CD4-positive, alpha-beta T cell (primary cell): Measurements from ENCODE around the gene LY9. TPM values are rescaled to one million over a fixed set of nuclear protein-coding genes. Genes with fewer than 3 reads are reported as not detected.

Experiments
- ATAC-seq: fragments of 200-7000 bp; cut with Tn5 transposase; one replicate; pipeline ENCODE4 v1.10.0; 2022; ENCODE audit warnings: mild to moderate bottlenecking; ENCODE audit not compliant: poor library complexity
- CTCF ChIA-PET: fragments of 350-600 bp; sonication (Branson Sonifier 250); formaldehyde crosslinking; loops from one replicate; lab custom pipeline; 2021; ENCODE audit warnings: antibody characterized with exemption, inconsistent platforms; lab: Charles Lee
- POLR2A ChIA-PET: fragments of 350-600 bp; sonication (Branson Sonifier 250); formaldehyde crosslinking; loops from one replicate; lab custom pipeline; 2021; ENCODE audit warnings: antibody characterized with exemption, inconsistent platforms; lab: Charles Lee
- DNase-seq, 14 experiments: peaks; one replicate each; pipeline ENCODE4 v3.0.0-alpha.2; 2013 to 2020; ENCODE audit warnings: mixed read lengths in 2 of 14
- H3K27ac ChIP-seq, 2 donors: one replicate each; pipeline versions ENCODE4 v1.5.1 to v1.7.0; 2013; ENCODE audit warnings: low read length in 2 of 2, low read depth in 1 of 2, mild to moderate bottlenecking in 1 of 2
- H3K27me3 ChIP-seq, 2 experiments: 1 replicate in 1 of 2; 2 replicates in 1 of 2; pipeline versions ENCODE4 v1.6.1 to v1.7.0; 2013; ENCODE audit warnings: low read length in 2 of 2, control low read depth in 1 of 2, mild to moderate bottlenecking in 1 of 2, moderate library complexity in 1 of 2; ENCODE audit not compliant: insufficient read depth in 2 of 2, control insufficient read depth in 1 of 2
- H3K36me3 ChIP-seq: one replicate; pipeline ENCODE4 v1.6.1; 2013; ENCODE audit warnings: low read length, control low read depth; ENCODE audit not compliant: insufficient read depth
- H3K4me1 ChIP-seq: one replicate; pipeline ENCODE4 v1.6.1; 2013; ENCODE audit warnings: low read length, control low read depth; ENCODE audit not compliant: insufficient read depth
- H3K4me3 ChIP-seq: one replicate; pipeline ENCODE4 v1.5.1; 2013; ENCODE audit warnings: mild to moderate bottlenecking, low read length, moderate library complexity
- H3K9me3 ChIP-seq, 2 experiments: 1 replicate in 1 of 2; 2 replicates in 1 of 2; pipeline versions ENCODE4 v1.6.1 to v1.7.0; 2013; ENCODE audit warnings: low read length in 2 of 2, mild to moderate bottlenecking in 2 of 2, control low read depth in 1 of 2, moderate library complexity in 1 of 2; ENCODE audit not compliant: control insufficient read depth in 1 of 2, insufficient read depth in 1 of 2
- H3K27ac Mint-ChIP-seq: one replicate; pipeline ENCODE4 v1.8.0; 2020; ENCODE audit warnings: mixed read lengths
- H3K27me3 Mint-ChIP-seq: one replicate; pipeline ENCODE4 v1.8.0; 2021; ENCODE audit warnings: mixed read lengths
- H3K36me3 Mint-ChIP-seq: one replicate; pipeline ENCODE4 v1.8.0; 2021; ENCODE audit warnings: low read depth, mixed read lengths
- H3K4me1 Mint-ChIP-seq: one replicate; pipeline ENCODE4 v1.8.0; 2021; ENCODE audit warnings: low read depth, mixed read lengths
- H3K4me3 Mint-ChIP-seq: one replicate; pipeline ENCODE4 v1.8.0; 2020; ENCODE audit warnings: mild to moderate bottlenecking, mixed read lengths
- H3K9me3 Mint-ChIP-seq: one replicate; pipeline ENCODE4 v1.8.0; 2020; ENCODE audit warnings: mixed read lengths
- CTCF ChIP-seq: fragments of 200-600 bp; IDR thresholded peaks from one replicate; pipeline ENCODE4 v1.8.0; 2022; ENCODE audit warnings: antibody characterized with exemption, mild to moderate bottlenecking
- intact Hi-C, 2 experiments: fragments of 100-400 bp; cut with DNase I in 1 of 2; cut with micrococcal nuclease in 1 of 2; formaldehyde crosslinking; loops; one replicate each; pipeline versions ENCODE4 v1.15.1 to v1.9.0; 2023 to 2025; cut with DNase I, micrococcal nuclease
- total RNA-seq, 174 experiments: library from RNA in 2 of 174; stranded (reverse) in 2 of 174; gene quantifications; one replicate each; pipeline ENCODE4 v1.2.3 and lab custom pipeline; 2021 to 2026

Gene LY9
- total RNA-seq, 2 experiments from 2014 or later, result 124 TPM

- peak overlapping the region in 1 of 2 donors; percentile 39 for H3K27ac ChIP-seq
- no peak overlapping the region for H3K4me3 ChIP-seq
- CTCF ChIA-PET, result interaction anchor here (1.0 kb wide), 1 partner anchor 46 kb away, joined by 4 read pairs; no protein-coding TSS in a partner anchor
- intact Hi-C loops, result loop anchor here in 1 of 2 experiments (5.0 kb wide), 1 partner anchor 37 kb away; no protein-coding TSS in a partner anchor
- DNase-seq, result no peak
- Mint-ChIP-seq H3K36me3 (peaks cover 99% of the 10 kb centered on the region), H3K9me3 (no peaks in the 10 kb centered on the region), H3K4me3 (no peak overlapping the region), H3K27me3 (no peaks in the 10 kb centered on the region), H3K4me1 (peaks cover 44% of the 10 kb centered on the region), H3K27ac (no peak overlapping the region)
- peaks cover 20% of the 10 kb centered on the region for H3K4me1 ChIP-seq
- POLR2A ChIA-PET, result interaction anchor here (1.1 kb wide), 1 partner anchor 16 kb away, joined by 3 read pairs; no protein-coding TSS in a partner anchor
- H3K27me3 ChIP-seq, result no peaks in the 10 kb centered on the region
- H3K9me3 ChIP-seq, result no peaks in the 10 kb centered on the region
- ATAC-seq, result no peak
- H3K36me3 ChIP-seq, result peaks cover 93% of the 10 kb centered on the region
- no peak for TF ChIP-seq CTCF
These were observed 18.3 kb downstream of the LY9 start for GRCh38 chr1:160814316-160814715.

- Mint-ChIP-seq H3K9me3 (no peaks in the 10 kb centered on the region), H3K27ac (no peak overlapping the region), H3K4me3 (no peak overlapping the region), H3K4me1 (peaks cover 38% of the 10 kb centered on the region), H3K27me3 (no peaks in the 10 kb centered on the region), H3K36me3 (peaks cover 99% of the 10 kb centered on the region)
- H3K9me3 ChIP-seq, result no peaks in the 10 kb centered on the region
- no peaks in the 10 kb centered on the region for H3K27me3 ChIP-seq
- ATAC-seq (no peak), DNase-seq (no peak)
- intact Hi-C loops, result loop anchor here in 1 of 2 experiments (5.0 kb wide), 1 partner anchor 38 kb away; no protein-coding TSS in a partner anchor
- ChIA-PET POLR2A (interaction anchor here (1.1 kb wide), 1 partner anchor 17 kb away, joined by 3 read pairs; no protein-coding TSS in a partner anchor), CTCF (interaction anchor here (1.0 kb wide), 1 partner anchor 47 kb away, joined by 4 read pairs; no protein-coding TSS in a partner anchor)
- peaks cover 91% of the 10 kb centered on the region for H3K36me3 ChIP-seq
- H3K4me3 ChIP-seq, result no peak overlapping the region
- H3K27ac ChIP-seq, result no peak overlapping the region
- TF ChIP-seq CTCF, result no peak
- H3K4me1 ChIP-seq, result peaks cover 18% of the 10 kb centered on the region
These were observed 18.9 kb downstream of the LY9 start for GRCh38 chr1:160814856-160815255.

- TF ChIP-seq CTCF, result no peak
- Mint-ChIP-seq H3K27ac (no peak overlapping the region), H3K9me3 (no peaks in the 10 kb centered on the region), H3K4me1 (peaks cover 12% of the 10 kb centered on the region), H3K4me3 (no peak overlapping the region), H3K27me3 (no peaks in the 10 kb centered on the region), H3K36me3 (peaks cover 98% of the 10 kb centered on the region)
- Histone ChIP-seq H3K27ac (no peak overlapping the region), H3K4me1 (peaks cover 5% of the 10 kb centered on the region), H3K36me3 (peaks cover 92% of the 10 kb centered on the region), H3K9me3 (no peaks in the 10 kb centered on the region), H3K27me3 (no peaks in the 10 kb centered on the region), H3K4me3 (no peak overlapping the region)
- ATAC-seq (no peak), DNase-seq (no peak)
- intact Hi-C loops, result no loop called here
- POLR2A ChIA-PET, result interaction anchor here (0.6 to 4.1 kb wide), 4 partner anchors 10 to 694 kb away, joined by 3 to 14 read pairs (median 4); no protein-coding TSS in a partner anchor
- CTCF ChIA-PET, result interaction anchor here (1.0 to 1.5 kb wide), 3 partner anchors 38 to 51 kb away, joined by 3 read pairs; no protein-coding TSS in a partner anchor
These were observed 22.4 kb downstream of the LY9 start for GRCh38 chr1:160818207-160818937.
